ENCODE measurements around the gene DAAM2.

- no peak for TF ChIP-seq POLR2A (IDR thresholded peaks at IDR 0.05; ENCODE audit: low read length)
- no peak for TF ChIP-seq GATA1 (IDR thresholded peaks at IDR 0.05; ENCODE audit: low read depth, low read length)
Observed at GRCh38 chr6:39806278-39806677, 14.1 kb downstream of the DAAM2 start.
